Endometrial microvascular endothelial cells (primary cell): Measurements from ENCODE around the gene TMEM43. TPM values are rescaled to one million over a fixed set of nuclear protein-coding genes. Genes with fewer than 3 reads are reported as not detected.
"Not testable (repeated sequence)": the region's sequence is repeated elsewhere in the genome, so short reads cannot be mapped to it uniquely, and the experiment has no call there.

Experiments
- in situ Hi-C: cut with HindIII; loops from 2 replicates; pipeline ENCODE4 v1.10.0; 2017; ENCODE audit warnings: low sequenced_read_pairs, low pct_unique_long_range_greater_than_20kb; ENCODE audit errors: inconsistent ontology term
- total RNA-seq: library from RNA; depleted of rRNA; stranded (reverse); fragments of >200 nt; gene quantifications from one replicate; pipeline ENCODE4 v1.2.3, GENCODE V29; 2015; ENCODE audit errors: inconsistent ontology term

The TMEM43 gene, protein sequence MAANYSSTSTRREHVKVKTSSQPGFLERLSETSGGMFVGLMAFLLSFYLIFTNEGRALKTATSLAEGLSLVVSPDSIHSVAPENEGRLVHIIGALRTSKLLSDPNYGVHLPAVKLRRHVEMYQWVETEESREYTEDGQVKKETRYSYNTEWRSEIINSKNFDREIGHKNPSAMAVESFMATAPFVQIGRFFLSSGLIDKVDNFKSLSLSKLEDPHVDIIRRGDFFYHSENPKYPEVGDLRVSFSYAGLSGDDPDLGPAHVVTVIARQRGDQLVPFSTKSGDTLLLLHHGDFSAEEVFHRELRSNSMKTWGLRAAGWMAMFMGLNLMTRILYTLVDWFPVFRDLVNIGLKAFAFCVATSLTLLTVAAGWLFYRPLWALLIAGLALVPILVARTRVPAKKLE
- 121 TPM for total RNA-seq

DNA sequence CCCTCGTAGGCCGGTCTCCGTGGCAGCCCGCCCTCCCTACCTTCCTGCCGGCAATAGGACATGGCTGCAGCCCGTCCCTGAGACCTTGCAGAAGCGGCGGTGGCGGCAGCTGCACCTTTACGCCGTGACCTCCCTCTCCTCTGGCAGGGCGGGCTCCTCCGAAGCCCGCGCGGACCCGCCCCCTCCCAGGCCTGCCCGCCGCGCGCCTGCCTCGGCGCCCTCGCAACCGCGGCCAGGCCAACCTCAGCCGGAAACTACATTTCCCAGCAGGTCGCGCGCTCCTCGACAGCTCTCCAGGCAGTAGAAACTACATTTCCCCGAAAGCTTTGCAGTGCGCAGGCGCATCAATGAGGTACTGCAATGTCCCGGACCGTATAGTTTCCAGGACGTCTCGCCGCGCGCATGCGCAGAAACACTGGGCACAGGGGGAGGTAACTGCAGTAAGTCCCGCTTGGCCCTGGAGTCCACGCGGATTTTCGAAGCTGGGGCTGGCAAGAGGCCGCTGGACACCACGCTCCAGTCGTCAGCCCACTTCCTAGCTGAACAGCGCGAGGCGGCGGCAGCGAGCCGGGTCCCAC is at the start of gene TMEM43, which contains the start of gene CHCHD4:
TSS of gene TMEM43 (plus strand) at position 438 of the 578 bp plus-strand sequence. CDS start 142 bp downstream, outside the sequence.
TSS of gene CHCHD4 (minus strand) at position 256 of the 578 bp plus-strand sequence. CDS start at position 62, 194 bp downstream.
- in situ Hi-C loops = no loop called here

DNA sequence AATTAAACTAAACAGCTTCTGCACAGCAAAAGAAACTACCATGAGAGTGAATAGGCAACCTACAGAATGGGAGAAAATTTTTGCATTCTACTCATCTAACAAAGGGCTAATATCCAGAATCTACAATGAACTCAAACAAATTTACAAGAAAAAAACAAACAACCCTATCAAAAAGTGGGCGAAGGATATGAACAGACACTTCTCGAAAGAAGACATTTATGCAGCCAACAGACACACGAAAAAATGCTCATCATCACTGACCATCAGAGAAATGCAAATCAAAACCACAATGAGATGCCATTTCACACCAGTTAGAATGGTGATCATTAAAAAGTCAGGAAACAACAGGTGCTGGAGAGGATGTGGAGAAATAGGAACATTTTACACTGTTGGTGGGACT is 49.6 kb upstream of the TMEM43 start:
- in situ Hi-C loops = not testable (repeated sequence)

GRCh38 chr3:14077310-14077709 is 47.5 kb upstream of the TMEM43 start:
- in situ Hi-C loops = no loop called here

DNA sequence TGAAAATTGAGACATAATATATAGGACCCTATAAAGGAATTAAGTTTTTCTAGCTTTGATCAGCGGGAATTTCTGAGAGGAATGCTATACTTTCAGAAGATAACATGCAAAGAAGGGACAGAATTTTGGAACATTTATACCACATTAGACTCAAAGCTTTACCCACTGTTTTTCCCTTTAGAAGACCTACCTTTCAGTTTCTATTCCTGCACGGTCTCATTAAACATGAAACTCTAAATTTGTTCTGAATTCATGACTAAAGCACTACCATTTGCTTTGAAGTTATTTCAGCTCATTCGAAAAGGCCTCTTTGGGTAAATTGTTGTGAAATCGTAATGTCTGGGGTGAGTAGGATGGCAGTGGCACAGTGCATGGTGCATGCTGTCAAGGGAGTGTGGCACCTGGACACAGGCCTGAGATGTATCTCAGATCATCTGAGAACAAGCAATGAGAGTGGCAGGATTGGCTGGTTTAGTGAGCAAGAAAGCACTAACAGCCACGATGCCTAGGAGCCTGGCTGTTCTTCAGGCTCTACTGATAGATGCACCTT is 42.7 kb upstream of the TMEM43 start:
- in situ Hi-C loops = no loop called here

DNA sequence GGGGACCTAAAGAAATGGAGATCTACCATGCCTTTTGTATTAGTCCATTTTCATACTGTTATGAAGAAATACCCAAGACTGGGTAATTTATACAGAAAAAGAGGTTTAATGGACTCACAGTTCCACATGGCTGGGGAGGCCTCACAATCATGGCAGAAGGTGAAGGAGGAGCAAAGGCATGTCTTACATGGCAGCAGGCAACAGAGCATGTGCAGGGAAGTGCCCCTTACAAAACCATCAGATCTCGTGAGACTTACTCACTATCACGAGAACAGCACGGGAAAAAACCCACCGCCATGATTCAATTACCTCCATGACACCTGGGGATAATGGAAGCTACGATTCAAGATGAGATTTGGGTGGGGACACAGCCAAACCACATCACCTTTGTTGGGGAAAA is 37.4 kb upstream of the TMEM43 start:
- in situ Hi-C loops = not testable (repeated sequence)

DNA sequence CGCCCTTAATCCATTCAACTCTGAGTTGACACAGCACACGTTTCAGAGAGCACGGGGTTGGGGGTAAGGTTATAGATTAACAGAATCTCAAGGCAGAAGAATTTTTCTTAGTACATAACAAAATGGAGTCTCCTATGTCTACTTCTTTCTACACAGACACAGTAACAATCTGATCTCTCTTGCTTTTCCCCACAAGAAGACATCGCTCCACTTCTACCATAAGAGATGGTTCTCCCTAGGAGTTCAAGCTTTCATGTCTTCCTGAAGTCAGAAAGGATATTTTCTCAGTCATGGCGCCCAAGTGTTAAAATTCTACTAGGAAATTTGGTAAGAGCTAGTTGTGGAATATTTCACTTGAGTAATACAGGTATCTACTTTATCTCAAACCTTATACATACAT is 32.9 kb upstream of the TMEM43 start:
- in situ Hi-C loops = not testable (repeated sequence)

DNA sequence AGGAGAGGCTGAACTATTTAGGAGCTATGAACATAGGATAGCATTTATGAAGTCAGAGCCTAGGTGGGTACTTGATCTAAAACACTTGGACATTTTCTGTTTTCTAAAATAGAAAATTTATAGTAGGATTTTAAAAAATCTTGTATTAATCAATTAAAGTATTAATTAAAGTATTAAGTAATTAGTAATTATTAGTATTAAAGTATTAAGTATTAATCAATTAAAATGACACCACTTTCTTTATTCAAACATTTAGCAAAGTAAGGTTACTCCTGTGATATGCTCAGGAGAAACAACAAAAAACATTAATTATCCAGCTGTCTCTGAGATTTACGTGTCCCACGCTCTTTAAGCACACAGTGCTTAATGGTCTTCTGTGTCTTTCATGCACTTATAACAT is 32.4 kb upstream of the TMEM43 start:
- in situ Hi-C loops = no loop called here

- in situ Hi-C loops = no loop called here
These were observed 31.0 kb upstream of the TMEM43 start for GRCh38 chr3:14093831-14094230.

GRCh38 chr3:14096742-14097141 is 28.1 kb upstream of the TMEM43 start:
- in situ Hi-C loops = no loop called here

DNA sequence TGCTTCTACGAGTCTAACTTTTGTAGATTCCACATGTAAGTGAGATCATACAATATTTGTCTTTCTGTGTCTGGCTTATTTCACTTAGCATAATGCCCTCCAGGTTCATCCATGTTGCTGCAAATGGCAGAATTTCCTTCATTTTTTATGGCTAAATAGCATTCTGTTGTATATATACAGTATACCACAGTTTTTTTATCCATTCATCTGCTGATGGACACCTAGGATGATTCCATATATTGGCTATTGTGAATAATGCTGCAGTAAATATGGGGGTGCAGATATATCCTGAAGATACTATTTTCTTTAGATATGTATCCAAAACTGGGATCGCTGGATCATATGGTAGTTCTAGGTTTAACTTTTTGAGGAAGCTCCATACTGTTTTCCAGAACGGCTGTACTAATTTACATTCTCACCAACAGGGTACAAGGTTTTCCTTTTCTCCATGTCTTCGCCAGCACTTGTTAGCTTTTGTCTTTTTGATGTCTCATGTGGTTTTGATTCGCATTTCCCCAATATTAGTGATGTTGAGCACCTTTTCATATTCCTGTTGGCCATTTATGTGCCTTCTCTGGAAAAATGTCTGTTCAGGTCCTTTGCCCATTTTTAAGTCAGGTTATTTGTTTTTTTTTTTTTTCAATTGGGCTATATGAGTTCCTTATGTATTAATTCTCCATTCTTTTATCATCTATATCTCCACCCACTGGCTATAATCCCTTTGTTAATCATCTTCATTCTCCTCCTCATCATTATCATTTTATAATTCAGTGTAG is 27.0 kb upstream of the TMEM43 start:
- in situ Hi-C loops = no loop called here

DNA sequence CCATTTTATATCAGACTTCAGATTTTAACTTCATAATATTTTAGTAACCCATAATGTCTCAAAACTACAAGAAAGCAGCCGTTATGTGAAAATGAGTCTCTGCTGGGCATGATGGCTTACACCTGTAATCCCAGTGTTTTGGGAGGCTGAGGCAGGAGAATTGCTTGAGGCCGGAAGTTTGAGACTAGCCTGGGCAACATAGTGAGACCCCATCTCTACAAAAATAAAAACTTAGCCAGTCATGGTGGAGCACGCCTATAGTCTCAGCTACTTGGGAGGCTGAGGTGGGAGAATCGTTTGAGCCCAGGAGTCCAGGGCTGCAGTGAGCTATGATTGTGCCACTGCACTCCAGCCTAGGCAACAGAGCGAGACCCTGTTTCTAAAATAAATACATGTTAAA is 15.0 kb upstream of the TMEM43 start:
- in situ Hi-C loops = not testable (repeated sequence)

DNA sequence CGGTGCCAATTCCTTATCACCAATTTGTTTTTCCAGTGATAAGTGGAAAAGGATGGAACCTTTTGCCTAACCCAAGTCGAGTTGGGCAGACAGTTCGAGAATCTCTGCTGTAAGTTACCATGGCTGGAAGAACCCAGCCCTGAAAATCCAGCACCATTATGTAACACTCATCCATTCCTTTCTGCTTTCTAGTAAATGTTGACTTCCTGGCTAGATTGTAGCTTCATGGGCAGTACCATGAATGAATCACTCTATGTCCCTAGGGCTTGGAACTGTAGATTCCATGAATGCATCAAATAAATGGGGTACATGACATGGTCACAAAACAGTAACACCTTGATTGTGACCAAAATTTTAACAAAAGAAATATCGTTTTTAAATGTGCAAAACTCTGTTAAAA is 14.2 kb upstream of the TMEM43 start:
- in situ Hi-C loops = no loop called here

- in situ Hi-C loops = no loop called here
These were observed 10.8 kb upstream of the TMEM43 start for GRCh38 chr3:14113965-14114635.

- in situ Hi-C loops = no loop called here
These were observed 7.1 kb upstream of the TMEM43 start for GRCh38 chr3:14117468-14118399.

DNA sequence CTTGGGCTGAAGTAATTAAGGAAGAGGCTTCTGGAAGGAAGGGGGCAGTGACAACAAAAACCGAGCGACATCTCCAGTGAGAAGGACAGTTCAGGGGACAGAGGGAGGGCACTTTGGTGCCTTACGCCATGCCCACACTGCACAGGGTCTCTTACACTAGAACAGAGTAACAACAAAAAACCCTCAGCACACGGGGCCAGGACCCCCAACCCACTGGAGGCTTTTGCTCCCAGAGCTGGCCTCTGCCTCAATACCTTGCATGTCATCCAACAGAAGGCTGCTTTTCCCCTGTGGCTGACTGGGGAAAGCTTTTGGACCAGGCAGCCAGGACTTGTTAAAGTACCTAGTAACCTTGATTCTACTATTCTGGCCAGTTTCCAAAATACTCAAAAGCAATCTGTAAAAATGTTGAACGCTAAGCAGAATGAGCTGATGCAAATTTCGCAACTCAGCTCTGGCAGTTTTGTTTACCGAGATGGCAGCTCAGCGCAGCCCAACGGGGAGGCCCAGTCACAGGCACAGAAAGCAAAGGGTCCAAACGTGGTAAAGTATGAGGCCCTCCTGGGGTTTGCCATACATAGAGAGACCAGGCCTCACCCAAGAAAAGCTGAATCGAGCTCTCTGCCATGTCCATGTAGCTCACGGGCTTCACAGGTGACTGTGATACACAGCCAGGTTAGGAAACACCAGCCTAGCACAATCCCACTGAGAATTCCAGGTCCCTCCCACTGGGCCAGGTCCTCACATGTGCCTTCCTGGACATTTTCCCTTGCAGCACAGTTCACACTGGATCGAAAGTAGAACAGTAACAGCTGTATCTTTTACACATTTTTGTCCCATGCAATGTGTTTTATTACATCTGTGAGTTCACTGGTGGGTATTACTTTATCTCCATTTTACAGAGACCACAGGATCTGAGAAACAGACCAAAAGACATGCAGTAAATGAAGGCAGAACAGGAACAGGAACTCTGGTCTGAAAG is 6.2 kb upstream of the TMEM43 start:
- in situ Hi-C loops = no loop called here

- in situ Hi-C loops = no loop called here
These were observed 5.2 kb upstream of the TMEM43 start for GRCh38 chr3:14119651-14120050.
